GM18499 (cell line): Measurements from ENCODE around the gene TMEM272.

Experiments
- ATAC-seq: cut with Tn5 transposase; IDR thresholded peaks from one replicate; pipeline ENCODE4 v1.9.1; 2021; ENCODE audit warnings: moderate number of reproducible peaks; ENCODE audit not compliant: insufficient read depth, unreplicated experiment

The TMEM272 gene

GRCh38 chr13:51765142-51765515 is 79.8 kb downstream of the TMEM272 start:
- ATAC-seq = no peak

GRCh38 chr13:51764184-51765141 is 80.5 kb downstream of the TMEM272 start:
- peak; percentile 64 for ATAC-seq

- ATAC-seq = no peak
Observed at GRCh38 chr13:51763486-51763885, 81.5 kb downstream of the TMEM272 start.
